Measurements from ENCODE around the gene PCSK5. TPM values are rescaled to one million over a fixed set of nuclear protein-coding genes. Genes with fewer than 3 reads are reported as not detected.

The PCSK5 gene
- total and polyA plus RNA-seq, 2 of the 8 experiments (the other 6 are each of a cell fraction or from before 2014, with no cell fraction given) = 5.5 to 10.7 TPM

DNA sequence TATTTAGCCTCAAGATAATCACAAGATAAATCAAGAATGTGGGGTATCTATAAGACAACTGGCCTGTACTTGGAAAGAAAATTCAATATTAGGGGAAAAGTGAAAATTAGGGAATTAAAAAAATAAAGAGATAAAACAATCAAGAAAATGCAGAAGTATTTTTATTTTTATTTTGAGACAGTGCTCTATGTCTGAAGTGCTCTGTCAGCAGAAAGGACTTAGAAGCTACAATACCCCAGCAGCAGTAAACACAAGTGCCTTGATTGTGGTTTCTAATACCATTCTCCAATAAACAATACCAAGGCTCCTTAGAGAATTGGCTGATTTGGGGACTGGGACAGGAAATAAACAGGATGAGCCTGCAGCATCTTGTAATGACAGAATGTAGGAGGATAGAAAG, 358.8 kb downstream of the PCSK5 start:
- no peak overlapping the region for H3K18ac ChIP-seq (ENCODE audit: extremely low read depth, low read length)
- no peak overlapping the region for H2AFZ ChIP-seq (ENCODE audit: low read length)
- no peak overlapping the region for H3K4me3 ChIP-seq (ENCODE audit: extremely low read depth in 1 of 4, insufficient read depth in 2 of 4, low read depth in 3 of 4, low read length in 4 of 4)
- no peaks in the 10 kb centered on the region for H4K20me1 ChIP-seq (replicated peaks in 1 of 2; ENCODE audit: control insufficient read depth in 1 of 2, insufficient read depth in 2 of 2, low read length in 2 of 2)
- TF ChIP-seq SIN3A (conservative IDR thresholded peaks at IDR 0.05 in 1 of 2, IDR thresholded peaks at IDR 0.05 in 1 of 2; ENCODE audit: low read depth in 1 of 2, low read length in 2 of 2) (no peak), TCF12 (IDR thresholded peaks at IDR 0.05; ENCODE audit: low read depth, low read length) (no peak), BCL11A (IDR thresholded peaks at IDR 0.05; ENCODE audit: low read depth in 2 of 2, low read length in 2 of 2) (no peak)
- H3K23ac ChIP-seq (ENCODE audit: insufficient read length) = no peak overlapping the region
- no peaks in the 10 kb centered on the region for H3K9me3 ChIP-seq (ENCODE audit: insufficient read depth in 2 of 2, low read depth in 1 of 2, low read length in 1 of 2)
- H3K14ac ChIP-seq (ENCODE audit: insufficient read length) = no peak overlapping the region
- no peaks in the 10 kb centered on the region for H3K23me2 ChIP-seq (ENCODE audit: low read depth, low read length)
- H3K4ac ChIP-seq (replicated peaks; ENCODE audit: insufficient read length, low read depth, low read length) = no peak overlapping the region
- no peak for FAIRE-seq
- no peak overlapping the region for H2BK120ac ChIP-seq (replicated peaks; ENCODE audit: low read depth, low read length)
- H2BK15ac ChIP-seq (ENCODE audit: low read length) = no peak overlapping the region
- no peaks in the 10 kb centered on the region; the same call in 1 of the 2 replicates for H3K79me1 ChIP-seq (ENCODE audit: low read depth, low read length)
- H2BK20ac ChIP-seq (ENCODE audit: low read length) = no peak overlapping the region
- no peaks in the 10 kb centered on the region for H3K79me2 ChIP-seq (ENCODE audit: control insufficient read depth in 1 of 2, insufficient read depth in 2 of 2, low read length in 2 of 2)
- DNase-seq (ENCODE audit: low read depth in 1 of 2, low spot score in 2 of 2) = no peak
- no peak overlapping the region for H4K91ac ChIP-seq (replicated peaks; ENCODE audit: insufficient read length, low read length)
- no peak overlapping the region for H4K5ac ChIP-seq (ENCODE audit: insufficient read length, low read depth, low read length)
- no peak overlapping the region for H4K8ac ChIP-seq (ENCODE audit: extremely low read depth, insufficient read depth, low read length)
- H3K27me3 ChIP-seq (replicated peaks in 1 of 4; ENCODE audit: control insufficient read depth in 3 of 4, extremely low read depth in 1 of 4, insufficient read depth in 3 of 4, low read length in 3 of 4) = no peaks in the 10 kb centered on the region
- H2AK5ac ChIP-seq (ENCODE audit: low read depth, low read length) = no peak overlapping the region
- no peaks in the 10 kb centered on the region for H3K36me3 ChIP-seq (ENCODE audit: control insufficient read depth in 2 of 4, insufficient read depth in 4 of 4, low read length in 3 of 4)
- ChIA-PET CTCF (ENCODE audit: partially characterized antibody) (interaction anchor here (0.5 to 1.5 kb wide), 3 partner anchors 40 to 1496 kb away, joined by 3 to 4 read pairs (median 3); no protein-coding TSS in a partner anchor), POLR2A (ENCODE audit: partially characterized antibody) (no interaction called here)
- no peak overlapping the region for H3K27ac ChIP-seq (ENCODE audit: low read depth, low read length)
- H3K4me2 ChIP-seq (ENCODE audit: insufficient read depth in 1 of 2, low read depth in 2 of 2, low read length in 2 of 2) = no peak overlapping the region
- H3K56ac ChIP-seq (replicated peaks; ENCODE audit: insufficient read length, low read depth, low read length) = no peak overlapping the region
- H3K4me1 ChIP-seq (replicated peaks in 1 of 4; ENCODE audit: control insufficient read depth in 3 of 4, insufficient read depth in 4 of 4, low read length in 3 of 4) = no peaks in the 10 kb centered on the region
- H2BK5ac ChIP-seq (ENCODE audit: low read depth, low read length) = no peak overlapping the region
- H2BK12ac ChIP-seq (ENCODE audit: low read depth, low read length) = no peak overlapping the region
- no peak overlapping the region for H3K9ac ChIP-seq (replicated peaks in 1 of 4; ENCODE audit: extremely low read depth in 1 of 4, low read depth in 3 of 4, low read length in 3 of 4)
